Prostate gland (tissue), 2 donors: ENCODE measurements around the gene RBP5. TPM values are rescaled to one million over a fixed set of nuclear protein-coding genes. Genes with fewer than 3 reads are reported as not detected.

Source experiments
- DNase-seq: peaks from one replicate; pipeline ENCODE4 v3.0.0-alpha.2; 2019; ENCODE audit warnings: low spot score
- H3K27ac ChIP-seq, 2 donors: fragments of 200-600 bp; sonication (generic); 2 replicates each; pipeline ENCODE4 v1.5.1; 2017 to 2019
- H3K27me3 ChIP-seq: fragments of 200-600 bp; sonication (generic); replicated peaks from 2 replicates; pipeline ENCODE4 v1.5.1; 2019; ENCODE audit not compliant: insufficient read depth
- H3K36me3 ChIP-seq, 2 donors: fragments of 200-600 bp; sonication (generic); 1 replicate in 1 of 2; 2 replicates in 1 of 2; pipeline versions ENCODE4 v1.5.1 to v1.8.1; 2017 to 2019
- H3K4me1 ChIP-seq: fragments of 200-600 bp; sonication (generic); replicated peaks from 2 replicates; pipeline ENCODE4 v1.5.1; 2019
- H3K4me3 ChIP-seq, 2 donors: fragments of 200-600 bp; sonication (generic); 2 replicates each; pipeline ENCODE4 v1.5.1; 2017 to 2019
- H3K9me3 ChIP-seq: fragments of 200-600 bp; sonication (generic); 2 replicates; pipeline ENCODE4 v1.5.1; 2017
- POLR2A ChIP-seq: fragments of 450-650 bp; IDR thresholded peaks from one replicate; pipeline ENCODE4 v1.6.1; 2016; ENCODE audit warnings: antibody characterized with exemption, mild to moderate bottlenecking
- POLR2AphosphoS5 ChIP-seq: sonication (generic); formaldehyde crosslinking; IDR thresholded peaks from one replicate; pipeline ENCODE4 v1.6.1; 2017; ENCODE audit warnings: antibody characterized with exemption
- WGBS: methylation state at CpG from one replicate; pipeline ENCODE4 v1.1.5; 2018; 5-methylcytosine and 5-hydroxymethylcytosine counted together
- intact Hi-C: fragments of 100-400 bp; cut with DNase I; formaldehyde crosslinking; loops from one replicate; pipeline ENCODE4 v1.14.2; 2022
- total RNA-seq, 2 donors: library from RNA; depleted of rRNA; stranded (reverse); fragments of >200 nt; gene quantifications; one replicate each; pipeline ENCODE4 v1.1.0, GENCODE V29; 2016
- TF ChIP-seq, protein P1 (sequence below), 4 experiments: fragments of 200-600 bp in 2 of 4; fragments of 450-650 bp in 2 of 4; sonication (generic) in 2 of 4; IDR thresholded peaks; 1 replicate in 3 of 4; 2 replicates in 1 of 4; pipeline ENCODE4 v1.5.1; 2016 to 2019; ENCODE audit warnings: antibody characterized with exemption in 4 of 4, mild to moderate bottlenecking in 2 of 4, moderate library complexity in 2 of 4

RBP5 gene
- total RNA-seq, 2 donors from 2014 or later = 2.4 to 3.5 TPM

DNA sequence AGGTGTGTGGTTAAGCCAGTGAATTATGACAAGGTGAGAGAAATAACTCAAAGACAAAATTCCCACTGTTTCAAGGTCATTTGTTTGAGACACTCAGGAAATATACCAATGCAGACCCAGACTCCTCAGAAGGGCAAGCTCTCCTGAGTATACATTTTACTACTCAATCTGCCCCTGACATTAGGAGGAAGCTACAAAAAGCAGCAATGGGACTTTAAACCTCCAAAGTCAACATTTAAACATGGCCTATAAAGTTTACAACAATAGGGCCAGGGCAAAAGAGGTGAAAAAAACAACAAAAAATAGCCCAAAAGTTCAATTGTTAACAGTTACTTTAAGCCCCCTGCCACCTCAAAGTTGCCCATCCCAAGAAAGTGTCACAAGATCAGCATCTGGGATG, 41.3 kb upstream of the RBP5 start:
- no peak overlapping the region for H3K4me3 ChIP-seq
- no peaks in the 10 kb centered on the region for H3K9me3 ChIP-seq

DNA sequence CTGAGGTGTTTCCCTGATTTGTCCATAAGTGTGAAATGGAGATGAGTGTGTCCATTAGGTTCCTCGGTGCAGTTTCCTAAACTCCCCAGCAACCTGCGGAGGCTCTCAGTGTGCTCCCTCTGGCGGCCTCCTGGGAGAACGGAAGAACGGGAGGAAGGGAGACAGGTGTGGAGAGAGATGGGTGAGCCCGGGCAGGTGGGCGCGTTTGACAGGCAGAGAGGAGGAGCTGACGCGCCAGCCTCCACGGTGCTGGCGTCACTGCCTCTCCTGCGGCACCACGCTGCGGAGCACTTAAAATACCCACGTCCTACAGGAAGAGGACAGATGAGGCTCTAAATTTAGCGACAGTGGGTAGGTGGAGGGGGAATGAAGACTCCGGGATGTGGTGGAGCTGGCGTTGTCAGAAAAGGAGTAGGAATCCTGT, 34.0 kb upstream of the RBP5 start:
- no peaks in the 10 kb centered on the region for H3K9me3 ChIP-seq
- intact Hi-C loops = no loop called here
- H3K27me3 ChIP-seq = no peaks in the 10 kb centered on the region
- H3K27ac ChIP-seq = no peak overlapping the region
- TF ChIP-seq, protein P1, sequence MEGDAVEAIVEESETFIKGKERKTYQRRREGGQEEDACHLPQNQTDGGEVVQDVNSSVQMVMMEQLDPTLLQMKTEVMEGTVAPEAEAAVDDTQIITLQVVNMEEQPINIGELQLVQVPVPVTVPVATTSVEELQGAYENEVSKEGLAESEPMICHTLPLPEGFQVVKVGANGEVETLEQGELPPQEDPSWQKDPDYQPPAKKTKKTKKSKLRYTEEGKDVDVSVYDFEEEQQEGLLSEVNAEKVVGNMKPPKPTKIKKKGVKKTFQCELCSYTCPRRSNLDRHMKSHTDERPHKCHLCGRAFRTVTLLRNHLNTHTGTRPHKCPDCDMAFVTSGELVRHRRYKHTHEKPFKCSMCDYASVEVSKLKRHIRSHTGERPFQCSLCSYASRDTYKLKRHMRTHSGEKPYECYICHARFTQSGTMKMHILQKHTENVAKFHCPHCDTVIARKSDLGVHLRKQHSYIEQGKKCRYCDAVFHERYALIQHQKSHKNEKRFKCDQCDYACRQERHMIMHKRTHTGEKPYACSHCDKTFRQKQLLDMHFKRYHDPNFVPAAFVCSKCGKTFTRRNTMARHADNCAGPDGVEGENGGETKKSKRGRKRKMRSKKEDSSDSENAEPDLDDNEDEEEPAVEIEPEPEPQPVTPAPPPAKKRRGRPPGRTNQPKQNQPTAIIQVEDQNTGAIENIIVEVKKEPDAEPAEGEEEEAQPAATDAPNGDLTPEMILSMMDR (IDR thresholded peaks at IDR 0.05) = peak in 3 of 4 experiments; percentile 14 to 58 (median 29)
- TF ChIP-seq POLR2A (no peak), POLR2AphosphoS5 (no peak)
- DNase-seq = peak; percentile 24
- H3K4me3 ChIP-seq = no peak overlapping the region
- H3K36me3 ChIP-seq = no peaks in the 10 kb centered on the region
- WGBS = 3% methylated on average over 19 of the region's 19 CpGs
- H3K4me1 ChIP-seq = peaks cover 6% of the 10 kb centered on the region

More for the DNA sequence above, 41.3 kb upstream of the RBP5 start:
- Histone ChIP-seq H3K4me1 (no peaks in the 10 kb centered on the region), H3K27ac (no peak overlapping the region), H3K36me3 (no peaks in the 10 kb centered on the region), H3K27me3 (no peaks in the 10 kb centered on the region)
- TF ChIP-seq POLR2AphosphoS5 (no peak), POLR2A (no peak)
- DNase-seq = no peak
- intact Hi-C loops = no loop called here

DNA sequence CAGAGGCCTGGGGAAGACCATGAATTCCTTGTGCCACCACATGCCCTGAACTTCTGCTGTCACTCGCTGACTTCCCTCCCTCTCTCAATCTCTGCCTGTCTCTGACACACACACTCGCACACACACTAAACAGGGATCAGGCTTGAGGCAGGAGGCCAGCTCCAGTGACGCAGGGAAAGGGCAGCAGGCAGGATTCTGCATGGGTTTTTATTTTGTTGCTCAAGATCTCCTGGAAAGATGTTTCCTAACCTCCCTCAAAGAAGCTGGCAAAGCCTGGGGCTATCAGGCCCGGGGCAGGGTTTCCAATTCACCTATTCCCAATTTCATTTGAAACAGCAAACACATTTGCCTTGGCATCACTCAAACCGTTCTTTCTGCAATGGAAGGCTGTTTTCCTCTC, 33.1 kb upstream of the RBP5 start:
- H3K4me3 ChIP-seq = no peak overlapping the region
- no peaks in the 10 kb centered on the region for H3K36me3 ChIP-seq
- 89% methylated on average over 5 of the region's 5 CpGs for WGBS
- no peaks in the 10 kb centered on the region for H3K9me3 ChIP-seq
- H3K27me3 ChIP-seq = no peaks in the 10 kb centered on the region
- no peak for DNase-seq
- H3K27ac ChIP-seq = no peak overlapping the region
- peaks cover 6% of the 10 kb centered on the region for H3K4me1 ChIP-seq
- intact Hi-C loops = no loop called here
- TF ChIP-seq, protein P1 (IDR thresholded peaks at IDR 0.05) = no peak
- no peak for TF ChIP-seq POLR2AphosphoS5
- no peak for TF ChIP-seq POLR2A

DNA sequence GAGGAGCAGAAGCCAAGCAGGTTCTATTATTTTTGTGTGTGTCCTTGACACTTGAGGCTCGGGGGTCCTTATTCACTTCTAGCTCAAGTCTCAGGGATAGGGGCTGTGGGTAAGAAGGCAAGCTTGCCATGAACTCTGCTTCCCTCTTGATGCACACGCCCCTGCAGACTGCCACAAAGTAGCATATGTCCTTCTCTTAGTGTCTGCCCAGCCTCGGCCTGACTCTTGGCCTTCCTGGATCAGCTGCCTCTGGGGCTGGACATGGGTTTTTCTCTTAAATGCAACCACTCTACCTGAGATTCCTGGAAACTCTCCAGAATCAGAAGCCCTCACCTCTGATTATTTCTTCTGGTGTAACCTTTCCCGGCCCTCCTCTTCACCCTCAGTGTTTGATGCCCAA, 32.6 kb upstream of the RBP5 start:
- Histone ChIP-seq H3K27ac (no peak overlapping the region), H3K36me3 (no peaks in the 10 kb centered on the region), H3K9me3 (no peaks in the 10 kb centered on the region), H3K27me3 (no peaks in the 10 kb centered on the region), H3K4me3 (no peak overlapping the region), H3K4me1 (peaks cover 6% of the 10 kb centered on the region)
- intact Hi-C loops = no loop called here
- TF ChIP-seq POLR2AphosphoS5 (no peak), POLR2A (no peak)
- TF ChIP-seq, protein P1 (IDR thresholded peaks at IDR 0.05) = no peak
- 97% methylated on average over 4 of the region's 4 CpGs for WGBS
- no peak for DNase-seq

DNA sequence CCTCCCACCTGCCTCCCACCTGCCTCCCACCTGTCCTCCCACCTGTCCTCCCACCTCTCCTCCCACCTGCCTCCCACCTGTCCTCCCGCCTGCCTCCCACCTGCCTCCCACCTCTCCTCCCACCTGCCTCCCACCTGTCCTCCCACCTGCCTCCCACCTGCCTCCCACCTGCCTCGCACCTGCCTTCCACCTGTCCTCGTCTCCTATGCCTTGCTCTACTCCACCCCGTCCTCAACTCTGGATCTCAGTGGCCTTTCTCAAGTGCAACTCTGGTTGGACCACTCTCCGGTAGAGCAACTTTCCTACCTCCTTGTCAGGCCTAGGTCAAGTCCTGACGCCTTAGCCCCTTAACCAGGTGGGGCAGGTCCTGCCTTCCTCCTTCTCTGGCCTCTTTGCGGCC, 31.5 kb upstream of the RBP5 start:
- Histone ChIP-seq H3K27ac (no peak overlapping the region), H3K27me3 (no peaks in the 10 kb centered on the region), H3K9me3 (no peaks in the 10 kb centered on the region), H3K4me1 (peaks cover 6% of the 10 kb centered on the region), H3K4me3 (no peak overlapping the region), H3K36me3 (no peaks in the 10 kb centered on the region)
- intact Hi-C loops = no loop called here
- DNase-seq = no peak
- TF ChIP-seq, protein P1 (IDR thresholded peaks at IDR 0.05) = no peak
- no peak for TF ChIP-seq POLR2A
- no peak for TF ChIP-seq POLR2AphosphoS5
- WGBS = 76% methylated on average over 7 of the region's 7 CpGs
